BLaER1 (cell line): Measurements from ENCODE around the gene ISOC1.

ENCODE experiments used
- H3K27ac ChIP-seq: shearing (Covaris generic); formaldehyde crosslinking; 2 replicates; pipeline ENCODE4 v1.8.1; 2022
- H3K27me3 ChIP-seq: shearing (Covaris generic); formaldehyde crosslinking; 2 replicates; pipeline ENCODE4 v1.8.1; 2022
- H3K36me3 ChIP-seq: shearing (Covaris generic); formaldehyde crosslinking; 2 replicates; pipeline ENCODE4 v1.8.1; 2022
- H3K4me1 ChIP-seq: shearing (Covaris generic); formaldehyde crosslinking; 2 replicates; pipeline ENCODE4 v1.8.1; 2022
- H3K4me2 ChIP-seq: shearing (Covaris generic); formaldehyde crosslinking; 2 replicates; pipeline ENCODE4 v1.8.1; 2022
- H3K4me3 ChIP-seq: shearing (Covaris generic); formaldehyde crosslinking; 2 replicates; pipeline ENCODE4 v1.8.1; 2022
- H3K9ac ChIP-seq: shearing (Covaris generic); formaldehyde crosslinking; 2 replicates; pipeline ENCODE4 v1.8.1; 2022
- H3K9me3 ChIP-seq: shearing (Covaris generic); formaldehyde crosslinking; 2 replicates; pipeline ENCODE4 v1.8.1; 2022
- H4K20me1 ChIP-seq: shearing (Covaris generic); formaldehyde crosslinking; 2 replicates; pipeline ENCODE4 v1.8.1; 2022
- Cebpa-rat ChIP-seq: shearing (Covaris generic); IDR thresholded peaks from 2 replicates; pipeline ENCODE4 v1.8.1; 2022

ISOC1 gene

DNA sequence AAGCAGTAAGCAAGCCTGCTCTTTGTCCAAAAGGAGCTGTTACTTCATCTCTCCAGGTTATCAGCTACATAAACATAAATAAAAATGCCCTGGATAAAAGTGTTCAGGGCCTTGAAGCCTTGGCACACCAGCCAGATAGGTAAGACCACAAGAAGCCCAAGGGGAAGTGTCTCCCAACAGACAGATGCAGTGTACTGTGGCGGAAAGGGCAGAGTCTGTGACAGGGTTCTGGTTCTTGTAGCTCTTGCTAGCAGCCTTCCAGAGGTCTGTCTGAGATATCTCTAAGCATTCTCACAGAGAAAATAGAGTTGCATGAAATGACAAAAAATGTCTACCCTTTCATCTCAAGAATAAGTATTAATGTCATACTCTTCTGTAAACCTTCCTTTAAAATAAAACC lies 30.1 kb downstream of the ISOC1 start:
- Histone ChIP-seq H3K4me2 (peak overlapping the region; percentile 65), H3K9me3 (no peaks in the 10 kb centered on the region), H4K20me1 (no peaks in the 10 kb centered on the region), H3K36me3 (no peaks in the 10 kb centered on the region), H3K4me3 (no peak overlapping the region), H3K9ac (no peak overlapping the region), H3K4me1 (peaks cover 36% of the 10 kb centered on the region), H3K27ac (no peak overlapping the region), H3K27me3 (no peaks in the 10 kb centered on the region)
- no peak for TF ChIP-seq Cebpa-rat

DNA sequence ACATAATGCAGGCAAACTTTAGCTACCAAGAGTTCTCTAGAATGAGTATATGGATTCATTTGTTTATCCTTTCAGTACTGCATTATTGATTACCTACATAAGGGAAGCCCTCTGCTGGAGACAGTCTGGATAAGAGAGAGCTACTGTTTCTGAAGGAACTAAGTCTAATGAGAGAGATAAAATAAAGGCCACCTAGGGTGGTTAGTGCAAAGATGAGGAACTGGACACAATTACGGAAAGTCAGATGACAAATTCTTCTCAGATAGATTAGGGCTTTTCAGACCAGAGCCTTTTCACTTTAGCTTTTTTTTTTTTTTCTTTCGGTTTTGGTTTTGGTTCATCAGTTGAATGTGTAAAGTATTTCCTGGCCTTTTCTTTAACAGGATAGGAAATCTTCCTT lies 31.3 kb downstream of the ISOC1 start:
- Histone ChIP-seq H3K4me1 (peaks cover 28% of the 10 kb centered on the region), H3K36me3 (no peaks in the 10 kb centered on the region), H4K20me1 (no peaks in the 10 kb centered on the region), H3K9me3 (no peaks in the 10 kb centered on the region), H3K4me3 (no peak overlapping the region), H3K4me2 (peak overlapping the region; percentile 40), H3K9ac (no peak overlapping the region), H3K27ac (no peak overlapping the region), H3K27me3 (no peaks in the 10 kb centered on the region)
- no peak for TF ChIP-seq Cebpa-rat

DNA sequence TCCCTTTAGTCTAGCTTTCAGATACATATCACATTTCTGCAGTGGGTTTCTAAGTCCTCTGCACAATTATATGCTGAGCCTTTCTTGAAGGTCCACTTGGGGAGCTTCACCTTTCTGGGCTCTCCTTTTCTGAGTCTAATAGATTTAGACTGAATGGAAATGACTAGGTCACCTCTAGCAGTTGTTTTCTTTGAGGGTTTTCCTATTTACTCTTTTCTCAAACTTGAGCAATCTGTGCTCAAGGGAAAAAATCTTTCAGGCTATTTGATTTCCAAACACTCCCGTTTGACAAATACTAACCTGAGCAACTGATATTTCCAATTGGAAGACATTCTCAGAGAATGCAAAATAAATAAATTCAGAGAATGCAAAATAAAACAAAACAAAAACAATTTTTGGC lies 39.0 kb downstream of the ISOC1 start:
- no peak overlapping the region for H3K4me2 ChIP-seq
- H4K20me1 ChIP-seq = no peaks in the 10 kb centered on the region
- no peaks in the 10 kb centered on the region for H3K4me1 ChIP-seq
- H3K27me3 ChIP-seq = no peaks in the 10 kb centered on the region
- H3K36me3 ChIP-seq = no peaks in the 10 kb centered on the region
- no peak for TF ChIP-seq Cebpa-rat
- no peak overlapping the region for H3K9ac ChIP-seq
- no peak overlapping the region for H3K27ac ChIP-seq
- no peak overlapping the region for H3K4me3 ChIP-seq
- no peaks in the 10 kb centered on the region for H3K9me3 ChIP-seq

DNA sequence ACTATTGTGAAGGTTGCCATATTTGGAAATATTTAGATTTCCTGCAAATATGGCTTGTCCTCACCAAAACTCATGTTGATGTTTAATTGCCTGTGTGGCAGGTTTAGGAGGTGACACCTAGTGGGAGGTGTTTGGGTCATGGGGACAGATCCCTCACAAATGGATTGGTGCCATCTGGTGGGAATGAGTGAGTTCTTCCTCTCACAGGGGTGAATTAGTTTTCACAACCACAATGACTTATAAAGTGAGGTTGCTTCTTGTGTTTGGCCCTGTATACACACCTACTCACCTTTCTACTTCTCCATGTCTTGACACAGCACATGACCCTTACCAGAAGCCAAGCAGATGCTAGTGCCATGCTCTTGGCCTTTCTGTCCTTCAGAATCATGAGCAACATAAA lies 41.1 kb downstream of the ISOC1 start:
- Histone ChIP-seq H3K4me2 (no peak overlapping the region), H3K27ac (no peak overlapping the region), H3K36me3 (no peaks in the 10 kb centered on the region), H3K27me3 (no peaks in the 10 kb centered on the region), H3K4me3 (no peak overlapping the region), H4K20me1 (no peaks in the 10 kb centered on the region), H3K9ac (no peak overlapping the region), H3K4me1 (no peaks in the 10 kb centered on the region), H3K9me3 (no peaks in the 10 kb centered on the region)
- TF ChIP-seq Cebpa-rat = no peak

DNA sequence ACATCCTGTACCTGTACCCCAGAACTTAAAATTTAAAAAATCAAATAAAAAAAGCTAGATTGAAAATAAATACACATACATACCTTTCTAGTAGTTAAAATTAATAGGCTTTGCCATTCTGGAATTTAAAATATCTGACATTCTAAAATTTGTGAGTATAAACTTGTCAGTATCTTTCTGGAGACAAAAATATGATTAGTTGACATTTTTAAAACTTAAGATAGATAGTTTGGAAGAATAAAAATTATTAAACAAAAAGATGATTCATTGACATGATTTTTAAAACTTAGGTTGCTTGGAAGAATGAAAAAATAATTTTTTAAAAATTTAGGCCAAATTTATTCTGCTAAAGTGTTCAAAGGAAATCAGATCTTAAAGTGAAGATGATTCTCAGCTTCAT lies 43.1 kb downstream of the ISOC1 start:
- no peaks in the 10 kb centered on the region for H4K20me1 ChIP-seq
- H3K9ac ChIP-seq = no peak overlapping the region
- H3K4me1 ChIP-seq = no peaks in the 10 kb centered on the region
- no peak overlapping the region for H3K27ac ChIP-seq
- no peak overlapping the region for H3K4me3 ChIP-seq
- no peak overlapping the region for H3K4me2 ChIP-seq
- no peak for TF ChIP-seq Cebpa-rat
- H3K9me3 ChIP-seq = no peaks in the 10 kb centered on the region
- no peaks in the 10 kb centered on the region for H3K36me3 ChIP-seq
- no peaks in the 10 kb centered on the region for H3K27me3 ChIP-seq

DNA sequence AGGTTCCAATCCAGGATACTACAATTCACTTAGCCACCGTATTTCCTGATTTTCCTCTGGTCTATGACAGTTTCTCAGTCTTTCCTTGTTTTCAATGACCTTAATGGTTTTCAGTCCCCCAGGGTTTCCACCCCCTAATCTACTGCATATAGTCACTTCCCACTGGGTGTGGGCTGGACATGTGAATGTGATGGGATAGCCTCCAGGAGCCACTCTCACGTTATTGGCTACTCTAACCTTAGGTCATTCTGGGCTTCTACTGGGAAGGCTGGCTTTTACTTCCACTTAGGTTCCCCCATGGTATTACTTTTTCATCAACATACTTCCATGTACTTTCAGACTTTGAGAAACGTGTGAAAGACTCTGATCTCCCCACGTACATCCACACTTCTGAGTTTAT lies 46.5 kb downstream of the ISOC1 start:
- Histone ChIP-seq H3K27ac (no peak overlapping the region), H3K36me3 (no peaks in the 10 kb centered on the region), H3K4me2 (no peak overlapping the region), H3K9ac (no peak overlapping the region), H3K27me3 (no peaks in the 10 kb centered on the region), H4K20me1 (no peaks in the 10 kb centered on the region), H3K4me1 (no peaks in the 10 kb centered on the region), H3K9me3 (no peaks in the 10 kb centered on the region), H3K4me3 (no peak overlapping the region)
- no peak for TF ChIP-seq Cebpa-rat

DNA sequence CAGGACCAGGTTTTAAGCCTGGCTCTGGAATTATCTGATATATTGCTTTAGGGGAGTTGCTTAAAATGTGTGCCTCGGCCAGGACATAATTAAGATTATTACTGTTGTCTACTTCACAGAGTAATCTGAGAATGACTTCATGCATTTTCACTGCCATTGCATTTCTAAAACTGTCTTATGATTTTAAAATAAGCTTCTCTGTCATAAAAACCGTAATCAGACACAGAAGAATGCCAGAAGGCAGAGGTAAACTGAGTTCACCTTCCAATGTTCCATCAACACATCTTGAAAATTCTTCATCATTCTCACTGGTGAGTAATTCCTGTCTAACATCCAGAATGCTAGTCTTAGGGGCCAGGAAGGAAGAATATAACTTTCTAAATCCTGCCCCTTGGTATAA lies 47.1 kb downstream of the ISOC1 start:
- H3K4me2 ChIP-seq = no peak overlapping the region
- no peaks in the 10 kb centered on the region for H3K4me1 ChIP-seq
- no peaks in the 10 kb centered on the region for H3K36me3 ChIP-seq
- H3K9me3 ChIP-seq = no peaks in the 10 kb centered on the region
- no peak overlapping the region for H3K27ac ChIP-seq
- H3K9ac ChIP-seq = no peak overlapping the region
- no peaks in the 10 kb centered on the region for H4K20me1 ChIP-seq
- H3K27me3 ChIP-seq = no peaks in the 10 kb centered on the region
- TF ChIP-seq Cebpa-rat = no peak
- H3K4me3 ChIP-seq = no peak overlapping the region

DNA sequence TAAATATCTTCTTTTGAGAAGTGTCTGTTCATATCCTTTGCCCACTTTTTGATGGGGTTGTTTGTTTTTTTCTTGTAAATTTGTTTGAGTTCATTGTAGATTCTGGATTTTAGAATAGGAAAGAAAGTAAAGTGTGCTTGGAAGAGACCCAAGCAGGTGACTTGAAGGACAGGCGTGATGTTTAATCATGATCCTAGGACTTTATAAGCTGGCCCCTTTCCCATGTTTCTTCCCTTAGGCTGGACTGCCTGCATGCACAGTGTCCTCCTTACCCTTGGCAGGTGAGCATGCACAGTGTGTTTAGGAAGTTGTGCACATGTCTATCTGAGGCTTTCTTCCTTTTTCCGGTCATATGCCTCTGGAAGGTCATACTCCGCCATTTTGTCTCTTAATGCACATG lies 61.3 kb downstream of the ISOC1 start:
- Histone ChIP-seq H3K4me1 (no peaks in the 10 kb centered on the region), H3K27ac (no peak overlapping the region), H3K9me3 (0 out of 2 replicates have a peak, but pooled peaks cover 2% of the 10 kb centered on the region), H3K36me3 (no peaks in the 10 kb centered on the region), H3K27me3 (no peaks in the 10 kb centered on the region), H3K4me3 (no peak overlapping the region), H3K4me2 (no peak overlapping the region), H3K9ac (no peak overlapping the region), H4K20me1 (no peaks in the 10 kb centered on the region)
- TF ChIP-seq Cebpa-rat = no peak

DNA sequence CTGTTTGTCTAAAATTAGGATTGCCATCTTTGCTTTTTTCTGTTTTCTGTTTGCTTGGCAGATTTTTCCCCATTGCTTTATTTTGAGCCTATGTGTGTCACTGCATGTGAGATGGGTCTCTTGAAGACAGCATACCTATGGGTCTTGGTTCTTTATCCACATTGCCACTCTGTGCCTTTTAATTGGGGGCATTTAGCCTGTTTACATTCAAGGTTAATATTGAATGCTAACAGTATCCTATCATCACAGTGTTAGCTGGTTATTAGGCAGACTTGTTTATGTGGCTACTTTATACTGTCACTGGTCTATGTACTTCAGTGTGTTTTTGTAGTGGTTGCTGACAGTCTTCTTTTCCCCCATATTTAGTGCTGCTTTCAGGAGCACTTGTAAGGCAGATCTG lies 67.3 kb downstream of the ISOC1 start:
- Histone ChIP-seq H3K4me1 (no peaks in the 10 kb centered on the region), H3K9me3 (peaks cover 22% of the 10 kb centered on the region), H3K27me3 (no peaks in the 10 kb centered on the region), H3K36me3 (no peaks in the 10 kb centered on the region), H3K9ac (no peak overlapping the region), H3K4me2 (no peak overlapping the region), H4K20me1 (no peaks in the 10 kb centered on the region), H3K4me3 (no peak overlapping the region), H3K27ac (no peak overlapping the region)
- no peak for TF ChIP-seq Cebpa-rat
